ENCODE measurements around the gene ANO9. TPM values are rescaled to one million over a fixed set of nuclear protein-coding genes. Genes with fewer than 3 reads are reported as not detected.

The ANO9 gene
- total and polyA plus RNA-seq, 11 donors, result 0.07 to 3.1 (median 0.21) TPM; not detected in 6

- Histone ChIP-seq H3K4me3 (no peak overlapping the region), H3K27me3 (no peaks in the 10 kb centered on the region), H3K4me1 (peaks cover 2 to 10% (median 6%) of the 10 kb centered on the region in 12 donors), H3K27ac (no peak overlapping the region), H3K9me3 (no peaks in the 10 kb centered on the region), H3K36me3 (peaks cover 0 to 7% (median 0%) of the 10 kb centered on the region in 9 donors)
- DNase-seq (peak in 1 of 5 donors; percentile 12), ATAC-seq (no peak)
- TF ChIP-seq CTCF (IDR thresholded peaks at IDR 0.05) (no peak), POLR2A (IDR thresholded peaks at IDR 0.05) (no peak)
- 94 to 97% (median 96%) methylated on average over 48 of the region's 48 CpGs for whole genome bisulfite sequencing, 4 donors
- intact Hi-C loops (cut with DNase I), result no loop called here
These were observed 33.2 kb upstream of the ANO9 start for GRCh38 chr11:474914-475506.

GRCh38 chr11:473962-474785 lies 32.4 kb upstream of the ANO9 start:
- DNase-seq (peak in 1 of 5 donors; percentile 37), ATAC-seq (no peak)
- 87 to 92% (median 89%) methylated on average over 17 to 22 of the region's 22 CpGs for WGBS, 4 donors
- Histone ChIP-seq H3K4me3 (no peak overlapping the region), H3K4me1 (peaks cover 7 to 17% (median 13%) of the 10 kb centered on the region in 12 donors), H3K27me3 (no peaks in the 10 kb centered on the region), H3K36me3 (peaks cover 0 to 1% (median 0%) of the 10 kb centered on the region in 9 donors), H3K27ac (no peak overlapping the region), H3K9me3 (no peaks in the 10 kb centered on the region)
- intact Hi-C loops (cut with DNase I), result no loop called here
- TF ChIP-seq CTCF (IDR thresholded peaks at IDR 0.05) (no peak), POLR2A (IDR thresholded peaks at IDR 0.05) (no peak)

GRCh38 chr11:473415-473814 lies 31.6 kb upstream of the ANO9 start:
- Histone ChIP-seq H3K36me3 (no peaks in the 10 kb centered on the region), H3K9me3 (no peaks in the 10 kb centered on the region), H3K27me3 (no peaks in the 10 kb centered on the region), H3K4me3 (no peak overlapping the region), H3K27ac (no peak overlapping the region), H3K4me1 (peaks cover 7 to 20% (median 13%) of the 10 kb centered on the region in 12 donors)
- no peak for TF ChIP-seq CTCF (IDR thresholded peaks at IDR 0.05)
- TF ChIP-seq POLR2A (IDR thresholded peaks at IDR 0.05), result no peak
- no peak for ATAC-seq
- intact Hi-C loops (cut with DNase I), result no loop called here
- peak in 1 of 5 donors; percentile 40 for DNase-seq
- 95 to 98% (median 96%) methylated on average over 17 to 19 of the region's 19 CpGs for WGBS, 4 donors

GRCh38 chr11:472816-473215 lies 31.0 kb upstream of the ANO9 start:
- intact Hi-C loops (cut with DNase I), result no loop called here
- Histone ChIP-seq H3K27me3 (no peaks in the 10 kb centered on the region), H3K4me3 (no peak overlapping the region), H3K36me3 (no peaks in the 10 kb centered on the region), H3K9me3 (no peaks in the 10 kb centered on the region), H3K27ac (no peak overlapping the region), H3K4me1 (peaks cover 7 to 26% (median 18%) of the 10 kb centered on the region in 12 donors)
- DNase-seq (peak in 1 of 5 donors; percentile 56), ATAC-seq (no peak)
- WGBS, 4 donors, result 92 to 95% (median 94%) methylated on average over 26 to 28 of the region's 28 CpGs
- TF ChIP-seq CTCF (IDR thresholded peaks at IDR 0.05) (no peak), POLR2A (IDR thresholded peaks at IDR 0.05) (no peak)

All from heart left ventricle (tissue), 16 donors.